Measurements from ENCODE around the gene SPIB.
"Not testable (repeated sequence)": the region's sequence is repeated elsewhere in the genome, so short reads cannot be mapped to it uniquely, and the experiment has no call there.

Gene SPIB

GRCh38 chr19:50419580-50420035 lies 870 bp downstream of the SPIB start:
- no peak for DNase-seq

GRCh38 chr19:50420127-50420526 lies 1.4 kb downstream of the SPIB start:
- DNase-seq = no peak

GRCh38 chr19:50420808-50421207 lies 2.1 kb downstream of the SPIB start:
- DNase-seq = no peak

DNA sequence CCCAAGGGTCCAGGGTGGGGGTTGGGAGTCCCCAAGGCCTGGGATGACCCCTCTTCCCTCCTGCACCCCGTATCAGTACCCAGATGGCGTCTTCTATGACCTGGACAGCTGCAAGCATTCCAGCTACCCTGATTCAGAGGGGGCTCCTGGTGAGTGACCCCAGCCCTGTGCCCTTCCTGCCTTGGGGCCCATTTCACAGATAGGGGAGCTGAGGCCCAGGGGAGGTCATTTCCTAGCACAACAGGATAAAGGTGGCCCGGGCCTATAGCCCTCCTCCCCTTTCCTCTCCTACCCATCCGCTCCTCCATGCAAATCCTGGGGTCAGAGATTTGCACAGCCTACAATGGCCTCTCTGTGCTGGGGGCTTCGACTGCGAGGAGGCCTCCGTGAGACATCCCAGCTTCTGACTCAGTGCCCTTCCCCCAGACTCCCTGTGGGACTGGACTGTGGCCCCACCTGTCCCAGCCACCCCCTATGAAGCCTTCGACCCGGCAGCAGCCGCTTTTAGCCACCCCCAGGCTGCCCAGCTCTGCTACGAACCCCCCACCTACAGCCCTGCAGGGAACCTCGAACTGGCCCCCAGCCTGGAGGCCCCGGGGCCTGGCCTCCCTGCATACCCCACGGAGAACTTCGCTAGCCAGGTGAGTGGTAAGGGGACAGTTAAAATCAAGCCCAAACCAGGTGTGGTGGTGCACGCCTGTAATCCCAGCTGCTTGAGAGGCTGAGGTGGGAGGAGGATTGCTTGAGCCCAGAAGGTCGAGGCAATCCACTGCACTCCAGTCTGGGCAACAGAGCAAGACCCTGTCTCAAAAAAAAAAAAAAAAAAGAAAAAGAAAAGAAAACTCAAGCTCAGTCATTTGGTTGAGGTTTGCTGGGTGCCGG lies 3.9 kb downstream of the SPIB start:
- DNase-seq = no peak

DNA sequence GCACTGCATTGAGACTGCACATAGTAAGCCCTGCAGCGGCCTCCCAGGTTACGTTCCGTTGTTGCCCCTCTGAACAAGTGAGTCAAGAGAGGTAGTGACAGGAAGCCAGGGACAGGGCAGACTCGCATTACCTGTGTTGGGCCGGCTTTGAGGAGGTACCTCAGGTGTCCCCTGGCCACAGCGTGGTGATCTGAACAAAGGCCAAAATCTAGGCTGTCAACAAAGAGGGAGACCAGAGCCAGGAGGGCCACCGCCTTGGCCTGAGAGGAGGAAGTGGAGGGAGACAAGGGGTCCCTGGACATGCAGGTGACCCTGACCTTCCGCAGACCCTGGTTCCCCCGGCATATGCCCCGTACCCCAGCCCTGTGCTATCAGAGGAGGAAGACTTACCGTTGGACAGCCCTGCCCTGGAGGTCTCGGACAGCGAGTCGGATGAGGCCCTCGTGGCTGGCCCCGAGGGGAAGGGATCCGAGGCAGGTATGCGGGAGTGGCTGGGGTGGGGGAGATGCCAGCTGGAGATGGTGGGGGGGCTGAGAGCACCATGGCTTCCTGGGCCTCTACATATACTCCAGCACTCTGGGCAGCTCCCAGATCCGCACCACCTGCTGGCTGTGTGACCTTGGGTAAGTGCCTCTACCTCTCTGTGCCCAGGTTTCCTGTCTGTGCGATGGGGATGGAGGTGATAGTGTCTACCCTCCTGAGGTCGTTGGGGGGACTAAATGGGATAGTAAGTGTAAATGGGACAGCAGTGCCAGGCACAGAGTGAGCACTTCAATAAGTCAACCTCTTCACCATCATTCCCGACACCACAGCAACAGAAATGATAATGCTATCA lies 4.8 kb downstream of the SPIB start:
- DNase-seq = no peak

- no peak for DNase-seq
Measured at GRCh38 chr19:50425581-50425980, 6.8 kb downstream of the SPIB start.

DNA sequence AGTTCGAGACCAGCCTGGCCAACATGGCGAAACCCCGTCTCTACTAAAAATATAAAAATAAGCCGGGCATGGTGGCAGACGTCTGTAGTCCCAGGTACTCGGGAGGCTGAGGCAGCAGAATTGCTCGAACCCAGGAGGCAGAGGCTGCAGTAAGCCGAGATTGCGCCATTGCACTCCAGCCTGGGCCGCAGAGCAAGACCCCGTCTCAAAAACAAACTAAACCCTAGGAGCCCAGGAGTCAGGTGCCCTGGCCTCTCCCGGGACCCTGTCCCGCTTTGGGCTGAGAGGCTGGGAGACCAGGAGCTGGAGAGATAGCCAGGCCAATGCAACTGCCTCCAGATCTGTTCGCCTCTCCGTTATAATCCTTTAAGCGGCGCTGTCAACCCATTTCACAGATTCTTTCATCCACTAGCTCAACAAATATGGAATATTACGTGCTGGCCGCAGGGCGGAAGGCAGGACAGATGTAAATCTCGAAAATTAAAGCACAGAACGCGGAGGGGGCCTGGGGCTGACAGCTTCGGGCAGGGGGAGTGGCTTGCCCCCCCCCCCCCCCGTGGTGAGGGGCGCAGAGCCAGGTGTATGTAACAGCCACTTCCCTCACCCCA lies 8.7 kb downstream of the SPIB start:
- DNase-seq = no peak

DNA sequence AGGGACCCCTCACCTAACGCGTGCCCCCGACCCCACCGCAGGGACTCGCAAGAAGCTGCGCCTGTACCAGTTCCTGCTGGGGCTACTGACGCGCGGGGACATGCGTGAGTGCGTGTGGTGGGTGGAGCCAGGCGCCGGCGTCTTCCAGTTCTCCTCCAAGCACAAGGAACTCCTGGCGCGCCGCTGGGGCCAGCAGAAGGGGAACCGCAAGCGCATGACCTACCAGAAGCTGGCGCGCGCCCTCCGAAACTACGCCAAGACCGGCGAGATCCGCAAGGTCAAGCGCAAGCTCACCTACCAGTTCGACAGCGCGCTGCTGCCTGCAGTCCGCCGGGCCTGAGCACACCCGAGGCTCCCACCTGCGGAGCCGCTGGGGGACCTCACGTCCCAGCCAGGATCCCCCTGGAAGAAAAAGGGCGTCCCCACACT lies 9.3 kb downstream of the SPIB start:
- no peak for DNase-seq

GRCh38 chr19:50428772-50429463 lies 10.2 kb downstream of the SPIB start:
- no peak for DNase-seq

GRCh38 chr19:50430888-50431342 lies 12.2 kb downstream of the SPIB start:
- DNase-seq = no peak

DNA sequence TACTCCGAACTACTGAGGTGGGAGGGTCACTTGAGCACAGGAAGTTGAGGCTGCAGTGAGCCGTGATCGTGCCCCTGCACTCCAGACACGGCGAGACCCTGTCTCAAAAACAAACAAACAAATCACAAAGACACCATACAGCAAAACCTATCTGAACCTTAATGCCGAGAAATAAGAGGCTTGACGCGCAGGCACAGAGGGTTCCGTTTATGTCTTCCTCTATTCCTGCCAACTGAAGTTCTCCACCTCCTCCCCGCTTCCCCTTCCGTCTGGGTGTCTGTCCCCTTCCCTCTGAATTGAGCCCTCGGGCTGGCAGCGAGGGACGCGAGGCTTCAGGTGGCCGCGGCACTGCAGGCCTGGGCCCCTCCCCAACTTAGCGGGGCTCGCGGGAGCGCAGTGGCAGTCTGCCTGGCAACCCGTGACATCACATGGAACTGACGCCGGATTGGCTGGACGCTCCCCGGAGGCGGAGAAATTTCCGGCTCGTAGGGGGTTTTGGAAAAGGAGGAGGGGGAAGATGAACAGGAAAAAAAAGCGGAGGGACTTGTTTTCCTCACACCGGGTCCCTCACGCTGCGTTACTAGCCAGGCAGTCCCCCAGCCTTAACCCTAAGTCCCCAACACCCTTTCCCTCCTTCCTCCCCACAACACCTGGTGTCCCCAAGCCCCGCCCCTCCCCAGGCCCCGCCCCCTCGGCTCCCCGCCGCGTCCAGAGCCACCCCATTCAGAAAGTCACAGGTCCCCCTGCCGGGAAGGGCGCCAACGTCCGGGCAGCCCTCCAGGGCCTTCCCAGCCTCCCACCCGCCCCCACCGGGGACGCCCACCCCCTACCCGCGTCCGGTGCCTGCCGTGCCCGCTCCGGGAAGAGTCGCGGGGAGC lies 12.8 kb downstream of the SPIB start:
- DNase-seq = peak; percentile 87

DNA sequence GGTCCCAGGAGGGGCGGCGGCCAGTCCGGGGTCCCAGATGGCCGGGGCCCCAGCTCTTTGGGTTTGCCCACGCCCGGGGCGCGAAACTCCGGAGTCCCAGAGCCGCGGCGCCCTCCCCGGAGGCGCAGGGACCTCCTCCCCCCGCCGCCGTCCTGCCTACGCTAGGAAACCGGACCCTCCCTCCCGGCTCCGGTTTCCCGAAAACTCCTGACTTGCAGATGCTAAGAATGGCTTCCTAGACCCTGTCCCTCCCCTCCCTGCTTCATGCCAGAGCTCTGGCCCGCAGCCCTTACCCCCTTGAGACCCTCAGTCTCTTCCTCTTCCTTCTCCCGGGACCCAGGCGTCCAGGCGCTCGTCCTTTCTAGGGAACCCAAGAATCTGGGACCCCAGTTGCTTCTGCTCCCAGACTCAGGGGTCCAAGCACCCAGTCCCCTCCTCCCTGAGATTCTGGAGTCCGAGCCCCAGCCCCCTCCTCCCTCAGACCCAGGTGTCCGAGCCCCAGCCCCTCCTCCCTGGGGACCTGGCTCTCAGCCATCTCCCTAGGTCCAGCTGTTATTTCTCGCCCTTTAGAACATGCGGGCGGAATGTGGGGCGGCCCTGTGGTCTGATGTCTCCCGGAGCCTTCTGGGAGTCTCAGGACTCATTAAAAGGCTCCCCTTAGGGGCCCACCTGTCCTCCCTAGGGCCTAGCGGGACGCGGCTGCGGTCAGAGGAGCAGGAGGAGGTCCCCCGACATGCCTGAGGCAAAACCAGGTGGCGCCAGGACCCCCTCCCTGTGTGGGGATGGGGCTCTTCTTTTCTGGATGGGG lies 13.7 kb downstream of the SPIB start, which contains the start of gene MYBPC2:
Gene MYBPC2 (plus strand): TSS at position 672 of the 808 bp plus-strand sequence. CDS start 62 bp downstream, at position 734.
- DNase-seq = no peak

DNA sequence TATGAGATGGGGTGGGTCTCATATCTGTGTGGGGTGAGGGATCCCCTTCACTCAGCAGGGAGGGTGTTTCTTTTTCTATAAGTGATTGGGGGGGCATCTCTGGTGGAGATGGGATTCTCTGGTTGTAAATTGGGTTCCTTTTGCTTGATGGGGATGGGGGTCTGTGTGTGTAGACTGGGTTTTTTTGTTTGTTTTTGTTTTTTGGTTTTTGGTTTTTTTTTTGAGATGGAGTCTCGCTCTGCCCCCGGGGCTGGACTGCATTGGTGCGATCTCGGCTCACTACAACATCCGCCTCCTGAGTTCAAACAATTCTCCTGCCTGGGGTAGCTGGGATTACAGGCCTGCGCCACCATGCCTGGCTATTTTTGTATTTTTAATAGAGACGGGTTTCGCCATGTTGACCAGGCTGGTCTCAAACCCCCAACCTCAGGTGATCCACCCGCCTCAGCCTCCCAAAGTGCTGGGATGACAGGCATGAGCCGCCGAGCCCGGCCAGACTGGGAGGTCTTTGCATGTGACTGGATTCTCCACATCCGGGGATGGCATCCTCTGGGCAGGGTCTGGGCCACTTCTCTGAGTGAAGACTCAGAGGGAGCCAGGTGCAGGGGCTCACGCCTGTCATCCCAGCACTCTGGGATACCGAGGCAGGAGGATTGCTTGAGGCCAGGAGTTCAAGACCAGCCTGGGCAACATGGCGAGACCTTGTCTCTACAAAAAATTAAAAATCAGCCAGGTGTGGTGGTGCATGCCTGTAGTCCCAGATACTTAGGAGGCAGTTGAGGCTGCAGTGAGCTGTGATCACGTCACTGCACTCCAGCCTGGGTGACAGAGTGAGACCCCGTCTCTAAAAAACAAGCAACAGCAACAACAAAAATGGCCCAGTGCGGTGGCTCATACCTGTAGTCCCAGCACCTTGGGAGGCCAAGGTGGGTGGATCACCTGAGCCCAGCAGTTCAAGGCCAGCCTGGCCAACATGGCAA lies 14.8 kb downstream of the SPIB start:
- no peak for DNase-seq

DNA sequence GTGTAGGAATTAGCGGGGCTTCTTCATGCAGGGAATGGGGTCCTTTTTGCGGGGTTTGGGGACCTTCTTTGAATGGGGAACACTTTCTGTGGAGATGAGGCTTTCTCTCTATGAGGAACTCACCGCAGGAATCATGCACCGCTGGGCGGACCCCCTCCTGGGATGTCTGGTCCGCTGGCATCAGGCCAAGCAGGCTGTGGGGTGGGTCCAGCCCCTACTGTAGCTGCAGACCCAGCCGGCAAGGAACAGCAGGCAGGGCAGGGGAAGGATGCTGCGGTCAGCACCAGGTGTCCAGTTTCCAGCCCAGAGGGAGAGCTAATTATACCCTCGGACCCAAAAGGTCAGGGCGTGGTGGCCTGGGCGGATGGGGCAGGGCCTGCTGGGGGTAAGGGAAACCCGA lies 15.8 kb downstream of the SPIB start:
- DNase-seq = no peak

GRCh38 chr19:50435221-50435620 lies 16.5 kb downstream of the SPIB start:
- no peak for DNase-seq

DNA sequence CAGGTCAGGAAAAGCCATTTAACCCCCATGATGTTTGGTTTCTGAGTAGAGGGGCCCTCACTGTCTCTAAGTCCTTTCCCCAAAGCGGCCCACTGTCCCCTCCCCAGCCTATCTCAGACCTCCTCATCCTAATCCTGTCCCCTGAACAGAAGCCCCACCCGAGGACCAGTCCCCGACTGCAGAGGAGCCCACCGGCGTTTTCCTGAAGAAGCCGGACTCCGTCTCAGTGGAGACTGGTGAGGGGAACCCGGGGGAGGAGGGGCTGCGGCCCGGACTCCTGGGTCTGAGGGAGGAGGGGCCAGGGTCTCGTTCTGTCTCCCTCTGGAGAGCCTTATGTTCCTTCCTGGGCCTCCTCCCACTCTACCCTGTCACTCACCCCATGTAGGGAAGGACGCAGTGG lies 16.9 kb downstream of the SPIB start:
- DNase-seq = no peak

GRCh38 chr19:50437862-50438449 lies 19.2 kb downstream of the SPIB start:
- no peak for DNase-seq

- DNase-seq = not testable (repeated sequence)
Measured at GRCh38 chr19:50439130-50439529, 20.4 kb downstream of the SPIB start.

DNA sequence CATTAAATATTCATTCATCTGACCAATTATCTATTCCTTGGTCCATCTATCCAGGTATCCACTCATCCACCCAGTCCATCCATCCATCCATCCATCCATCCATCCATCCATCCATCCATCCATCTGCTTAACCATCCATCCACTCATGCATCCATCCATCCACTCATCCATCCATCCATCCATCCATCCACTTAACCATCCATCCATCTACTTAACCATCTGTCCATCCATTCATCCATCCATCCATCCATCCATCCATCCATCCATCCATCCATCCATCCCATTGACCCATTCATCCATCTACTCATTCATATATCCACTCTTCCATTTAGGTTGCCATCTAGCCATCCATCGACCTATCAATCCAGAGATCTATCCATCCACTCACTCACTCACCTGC lies 25.3 kb downstream of the SPIB start:
- no peak for DNase-seq
